Measurements from ENCODE around the gene ARHGEF9. TPM values are rescaled to one million over a fixed set of nuclear protein-coding genes. Genes with fewer than 3 reads are reported as not detected.

The ARHGEF9 gene
- total and polyA plus RNA-seq, 10 of the 15 experiments (the other 5 are each of a cell fraction or from before 2014, with no cell fraction given): 3.2 to 25.2 (median 14.3) TPM

GRCh38 chrX:63702556-63702955 is 82.5 kb downstream of the ARHGEF9 start (continued):
- TF ChIP-seq ZBTB40 (IDR thresholded peaks at IDR 0.05; ENCODE audit: borderline replicate concordance) (no peak), MYB (IDR thresholded peaks at IDR 0.05; ENCODE audit: borderline replicate concordance, low read depth, low read length) (no peak), CREB1 (IDR thresholded peaks at IDR 0.05; ENCODE audit: low read depth) (no peak), NFYB (IDR thresholded peaks at IDR 0.05; ENCODE audit: insufficient read depth, low read depth, low read length) (no peak), HCFC1 (IDR thresholded peaks at IDR 0.05; ENCODE audit: low read length) (no peak), E4F1 (IDR thresholded peaks at IDR 0.05; ENCODE audit: borderline replicate concordance, partially characterized antibody) (no peak), SIN3A (IDR thresholded peaks at IDR 0.05; ENCODE audit: low read depth, low read length) (no peak), TAF1 (IDR thresholded peaks at IDR 0.05; ENCODE audit: borderline replicate concordance, low read depth, low read length) (no peak), MEF2A (IDR thresholded peaks at IDR 0.05; ENCODE audit: insufficient read depth, low read depth, low read length) (no peak)
